ENCODE measurements around the gene HOXA3. TPM values are rescaled to one million over a fixed set of nuclear protein-coding genes. Genes with fewer than 3 reads are reported as not detected.

The HOXA3 gene
- total RNA-seq, 1 experiment from 2014 or later, result 12.0 TPM

- DNase-seq, result peak in 1 of 2 experiments; percentile 47
Observed at GRCh38 chr7:27111042-27111750, 41.2 kb downstream of the HOXA3 start.

DNA sequence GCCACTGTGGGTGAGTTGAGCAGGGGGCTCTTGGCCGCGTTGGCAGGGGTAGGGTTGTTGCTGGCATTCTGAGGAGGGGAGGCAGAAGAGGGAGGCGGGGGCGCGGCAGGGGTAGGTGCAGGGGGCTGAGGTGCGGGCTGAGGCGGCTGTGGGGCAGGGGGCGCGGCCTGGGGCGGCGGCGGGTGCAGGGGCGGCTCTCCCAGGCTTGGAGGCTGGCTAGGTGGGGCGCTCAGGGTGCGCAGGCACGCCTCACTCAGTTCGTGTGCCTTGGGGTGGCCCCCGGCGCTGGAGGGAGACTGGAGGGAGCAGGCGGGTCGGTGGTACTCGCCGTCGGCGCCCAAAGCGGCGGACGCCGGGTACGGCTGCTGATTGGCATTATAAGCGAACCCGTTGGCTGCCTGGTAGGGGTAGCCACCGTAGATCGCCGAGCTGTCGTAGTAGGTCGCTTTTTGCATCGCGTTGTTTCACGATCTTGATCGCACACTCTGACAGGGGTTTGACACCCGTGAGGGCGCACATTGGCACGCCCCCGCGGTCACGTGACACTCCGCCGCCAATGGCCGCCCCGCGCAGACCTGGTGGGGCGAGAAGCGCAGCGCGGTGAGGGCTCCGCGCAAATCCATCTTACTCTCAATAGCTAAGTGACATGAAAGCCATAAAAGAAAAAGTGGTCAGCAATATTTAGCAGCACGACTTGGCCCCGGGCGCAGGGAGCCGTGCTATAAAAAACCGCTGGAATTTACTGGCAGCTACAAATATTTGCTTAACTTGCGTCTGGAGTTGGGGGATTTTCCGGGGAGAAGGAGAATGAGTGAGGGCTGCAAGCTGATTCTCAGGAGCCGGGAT, 42.0 kb downstream of the HOXA3 start:
- Histone ChIP-seq H3K36me3 (peaks cover 30% of the 10 kb centered on the region), H3K4me1 (peaks cover 17% of the 10 kb centered on the region), H3K27ac (no peak overlapping the region), H3K4me3 (no peak overlapping the region), H3K9me3 (replicated peaks) (0 out of 2 replicates have a peak, but pooled peaks cover 2% of the 10 kb centered on the region), H3K27me3 (no peaks in the 10 kb centered on the region)
- no peak for DNase-seq

More at GRCh38 chr7:27111042-27111750, 41.2 kb downstream of the HOXA3 start:
- peak overlapping the region; percentile 99 for H3K4me3 ChIP-seq
- 0 out of 2 replicates have a peak, but pooled peaks cover 2% of the 10 kb centered on the region for H3K9me3 ChIP-seq (replicated peaks)
- no peaks in the 10 kb centered on the region for H3K27me3 ChIP-seq
- H3K27ac ChIP-seq, result no peak overlapping the region
- H3K36me3 ChIP-seq, result peaks cover 26% of the 10 kb centered on the region
- H3K4me1 ChIP-seq, result peaks cover 17% of the 10 kb centered on the region

GRCh38 chr7:27109466-27110185, 42.8 kb downstream of the HOXA3 start:
- H3K4me3 ChIP-seq, result no peak overlapping the region
- H3K9me3 ChIP-seq (replicated peaks), result 0 out of 2 replicates have a peak, but pooled peaks cover 2% of the 10 kb centered on the region
- DNase-seq, result no peak
- H3K27ac ChIP-seq, result no peak overlapping the region
- peaks cover 30% of the 10 kb centered on the region for H3K36me3 ChIP-seq
- no peaks in the 10 kb centered on the region for H3K27me3 ChIP-seq
- H3K4me1 ChIP-seq, result peaks cover 17% of the 10 kb centered on the region

DNA sequence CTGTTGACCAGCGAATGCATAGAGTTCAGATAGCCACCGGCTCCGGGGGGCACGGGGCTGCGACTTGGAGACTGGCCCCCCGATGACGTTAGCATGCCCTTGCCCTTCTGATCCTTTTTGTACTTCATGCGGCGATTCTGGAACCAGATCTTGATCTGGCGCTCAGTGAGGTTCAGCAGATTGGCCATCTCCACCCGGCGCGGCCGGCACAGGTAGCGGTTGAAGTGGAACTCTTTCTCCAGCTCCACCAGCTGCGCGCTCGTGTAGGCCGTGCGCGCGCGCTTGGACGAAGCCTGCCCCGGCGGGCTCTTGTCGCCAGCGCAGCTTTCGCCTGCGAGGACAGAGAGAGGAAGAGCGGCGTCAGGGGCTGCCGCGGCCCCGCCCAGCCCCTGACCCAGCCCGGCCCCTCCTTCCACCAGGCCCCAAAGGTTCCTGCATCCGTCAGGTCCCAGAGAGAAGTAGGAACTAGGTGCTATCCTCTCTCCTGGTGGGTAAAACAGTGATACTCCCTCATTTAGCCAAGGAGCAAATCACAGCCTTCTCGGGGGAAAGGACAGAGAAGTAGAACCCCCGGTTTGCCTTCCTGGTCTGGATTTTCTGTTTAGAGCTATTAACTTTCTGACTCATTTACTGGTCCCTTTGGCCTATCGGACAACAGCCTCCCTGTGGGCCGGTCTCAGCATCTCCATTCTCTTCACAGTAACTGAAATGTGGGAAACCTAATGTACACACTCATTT, 43.8 kb downstream of the HOXA3 start:
- Histone ChIP-seq H3K4me3 (no peak overlapping the region), H3K36me3 (peaks cover 30% of the 10 kb centered on the region), H3K9me3 (replicated peaks) (0 out of 2 replicates have a peak, but pooled peaks cover 2% of the 10 kb centered on the region), H3K27ac (no peak overlapping the region), H3K4me1 (peaks cover 17% of the 10 kb centered on the region), H3K27me3 (no peaks in the 10 kb centered on the region)
- no peak for DNase-seq

DNA sequence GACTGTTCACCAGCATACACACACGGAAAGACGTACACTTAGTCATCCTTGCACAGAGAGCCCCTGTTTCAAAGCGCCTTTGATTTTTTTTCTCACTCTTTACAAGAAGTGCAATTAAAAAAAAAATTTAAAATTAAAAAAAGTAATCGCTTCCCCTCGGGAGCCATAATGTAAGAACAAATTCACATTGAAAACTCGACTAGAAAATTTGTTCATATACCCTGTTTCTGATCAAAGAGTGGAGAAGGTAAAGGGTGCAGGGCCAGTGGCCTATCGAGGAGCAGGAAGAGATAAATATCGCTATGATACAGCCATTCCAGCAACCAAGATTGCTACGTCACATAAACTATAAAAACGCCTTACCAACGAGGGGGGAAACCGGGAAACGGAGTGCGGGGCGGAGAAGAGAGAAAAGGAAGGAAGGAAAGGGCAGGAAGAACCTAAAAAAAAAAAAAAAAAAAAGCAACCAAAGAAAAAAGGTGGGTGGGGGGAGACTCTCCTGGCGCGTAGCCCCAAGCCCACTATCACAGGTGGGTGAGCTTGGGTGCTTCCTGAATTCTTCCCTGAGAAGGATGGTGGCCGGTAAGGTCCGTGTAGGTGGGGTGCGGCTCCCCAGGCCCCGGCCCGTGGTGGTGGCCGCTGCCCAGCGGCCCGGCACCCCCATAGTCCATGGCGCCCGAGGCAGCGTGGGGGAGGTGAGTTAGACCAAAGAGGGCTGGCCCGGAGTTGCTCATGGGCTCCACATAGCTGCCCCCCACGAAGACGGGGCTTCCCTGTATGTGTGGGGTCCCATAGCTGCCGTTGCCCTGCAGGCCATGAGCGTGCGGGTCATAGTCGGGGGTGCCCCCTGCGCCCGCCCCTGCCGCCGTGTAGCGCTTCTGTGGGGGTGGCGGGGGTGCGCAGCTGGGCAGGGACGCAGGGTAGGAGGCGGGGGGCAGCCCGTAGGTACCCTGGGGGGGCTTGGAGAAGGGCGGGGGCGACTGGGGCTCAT, 44.7 kb downstream of the HOXA3 start:
- Histone ChIP-seq H3K36me3 (peaks cover 30% of the 10 kb centered on the region), H3K4me3 (no peak overlapping the region), H3K4me1 (peaks cover 17% of the 10 kb centered on the region), H3K9me3 (replicated peaks) (0 out of 2 replicates have a peak, but pooled peaks cover 2% of the 10 kb centered on the region), H3K27me3 (no peaks in the 10 kb centered on the region), H3K27ac (no peak overlapping the region)
- no peak for DNase-seq

DNA sequence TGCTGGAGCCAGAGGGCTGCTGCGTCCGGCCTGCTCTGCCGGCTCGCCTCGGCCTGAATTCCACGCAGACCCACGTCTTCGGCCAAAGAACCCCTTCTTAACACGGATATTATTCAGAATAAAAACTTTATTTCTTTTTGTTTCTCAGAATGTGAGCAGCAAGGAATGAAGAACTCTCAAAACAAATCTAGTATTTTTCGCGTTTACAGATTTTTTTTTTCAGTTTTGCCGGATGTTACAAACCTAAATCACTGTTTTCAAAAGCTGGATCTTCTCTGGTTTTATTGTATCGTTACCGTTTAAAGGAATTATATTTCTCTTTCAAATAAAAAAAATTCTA, 45.5 kb downstream of the HOXA3 start:
- no peak for DNase-seq
- peaks cover 13% of the 10 kb centered on the region for H3K4me1 ChIP-seq
- 0 out of 2 replicates have a peak, but pooled peaks cover 2% of the 10 kb centered on the region for H3K9me3 ChIP-seq (replicated peaks)
- H3K27me3 ChIP-seq, result no peaks in the 10 kb centered on the region
- H3K36me3 ChIP-seq, result peaks cover 30% of the 10 kb centered on the region
- no peak overlapping the region for H3K4me3 ChIP-seq
- H3K27ac ChIP-seq, result no peak overlapping the region

DNA sequence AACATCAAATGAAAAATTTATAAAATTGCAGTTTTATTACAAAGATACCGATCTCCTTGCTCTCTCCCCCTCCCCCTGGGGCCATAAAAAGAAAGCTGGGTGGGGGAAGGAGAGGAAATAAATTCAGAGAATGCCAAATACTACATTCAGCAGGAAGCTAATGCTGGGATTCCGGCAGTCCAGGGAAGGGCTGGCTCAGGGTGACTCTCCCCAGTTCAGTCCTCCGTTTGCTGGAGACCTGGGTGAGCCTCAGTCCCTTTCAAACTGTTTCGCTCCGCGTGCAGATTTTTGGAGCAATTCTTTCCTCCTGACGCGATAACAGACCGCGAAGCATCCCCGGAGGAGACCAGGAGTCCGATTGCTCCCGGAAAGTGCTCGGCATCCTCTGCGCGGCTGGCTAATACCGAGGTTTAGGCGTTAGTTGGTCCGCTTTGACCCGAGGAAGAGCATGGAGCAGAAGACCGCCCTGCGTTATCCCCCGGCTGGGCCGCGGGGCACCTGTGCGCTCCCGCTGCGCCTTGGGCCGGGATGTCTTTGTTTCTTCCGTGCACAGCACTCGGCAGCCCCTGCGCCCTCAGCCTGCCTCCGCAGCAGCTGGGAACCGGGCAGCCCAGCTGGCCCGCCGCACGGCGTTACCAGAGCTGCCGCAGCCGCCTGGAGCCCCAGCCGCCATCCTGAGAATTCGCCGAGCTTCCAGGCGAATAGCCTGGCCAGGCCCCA, 46.0 kb downstream of the HOXA3 start:
- peaks cover 8% of the 10 kb centered on the region for H3K4me1 ChIP-seq
- no peak overlapping the region for H3K4me3 ChIP-seq
- H3K9me3 ChIP-seq (replicated peaks), result 0 out of 2 replicates have a peak, but pooled peaks cover 2% of the 10 kb centered on the region
- no peak for DNase-seq
- no peak overlapping the region for H3K27ac ChIP-seq
- no peaks in the 10 kb centered on the region for H3K27me3 ChIP-seq
- peaks cover 30% of the 10 kb centered on the region for H3K36me3 ChIP-seq

DNA sequence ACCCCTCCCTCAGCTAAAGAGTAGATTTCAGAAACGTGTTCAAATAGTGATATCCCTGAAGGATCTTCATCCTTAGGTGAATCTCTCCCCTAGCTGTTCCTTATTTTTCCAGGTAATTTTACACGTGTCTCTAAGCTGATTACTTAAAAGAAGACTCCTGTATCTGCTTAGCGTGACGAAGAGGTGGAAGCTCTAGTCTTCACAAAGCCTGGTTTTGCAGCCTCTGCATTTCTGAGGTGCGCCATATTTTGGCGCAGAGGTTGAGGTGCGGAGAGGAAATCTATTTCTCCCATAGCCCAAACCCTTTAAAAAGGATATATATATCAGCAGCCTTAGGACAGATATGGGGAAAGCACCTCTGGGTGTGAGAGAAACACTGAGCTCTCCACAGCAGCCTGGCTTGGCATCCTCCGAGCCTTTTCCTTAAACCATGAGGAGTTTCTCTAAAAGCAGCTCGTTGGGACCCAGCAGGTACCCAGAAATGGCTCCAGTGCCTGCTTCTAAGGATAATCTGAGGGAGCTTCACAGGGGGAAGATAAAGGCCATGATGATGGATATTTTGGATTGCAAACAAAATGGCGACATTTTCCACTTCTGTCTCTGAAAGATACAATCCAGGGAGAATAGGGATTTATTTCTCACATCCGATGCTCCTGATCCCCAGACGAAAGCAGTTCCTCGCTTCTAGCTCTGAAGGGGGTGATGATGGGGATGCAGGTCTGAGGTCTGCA, 46.9 kb downstream of the HOXA3 start:
- H3K4me1 ChIP-seq, result no peaks in the 10 kb centered on the region
- no peaks in the 10 kb centered on the region for H3K27me3 ChIP-seq
- 0 out of 2 replicates have a peak, but pooled peaks cover 2% of the 10 kb centered on the region for H3K9me3 ChIP-seq (replicated peaks)
- peaks cover 30% of the 10 kb centered on the region for H3K36me3 ChIP-seq
- H3K27ac ChIP-seq, result no peak overlapping the region
- no peak for DNase-seq
- H3K4me3 ChIP-seq, result no peak overlapping the region

DNA sequence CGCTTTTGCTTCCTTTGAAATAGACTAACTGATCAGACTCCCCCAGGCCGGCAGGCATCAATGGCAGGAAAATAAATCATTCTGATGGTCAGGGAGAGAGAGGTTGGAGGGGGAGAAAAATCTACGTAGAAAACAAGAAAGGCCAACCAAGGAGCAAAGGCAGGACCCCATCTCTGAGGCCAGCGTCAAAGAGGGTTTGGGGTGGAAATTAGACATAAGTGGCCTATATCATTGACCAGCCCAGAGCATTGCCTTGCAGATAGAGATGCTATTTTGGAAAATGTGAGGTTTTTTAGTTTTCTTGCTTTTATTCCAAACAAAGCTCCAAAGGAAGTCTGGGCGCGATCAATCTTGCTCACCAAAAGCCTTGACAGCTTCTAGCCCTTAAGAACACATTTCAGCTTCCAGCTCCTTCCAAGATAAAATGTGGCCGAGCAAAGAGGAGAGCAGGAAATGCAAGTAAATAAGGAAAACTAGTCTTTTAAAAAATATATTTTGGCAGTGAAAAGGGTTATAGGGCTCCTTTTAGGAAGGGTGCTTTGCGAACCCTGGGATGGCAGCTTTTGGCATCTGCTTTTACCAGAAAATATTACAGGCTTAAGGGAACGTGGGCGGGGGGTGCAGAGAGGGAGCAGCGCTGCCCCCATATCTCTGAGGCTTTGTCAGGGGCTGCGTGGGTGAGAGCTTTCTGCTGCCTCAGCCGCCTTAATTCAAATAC, 47.9 kb downstream of the HOXA3 start:
- Histone ChIP-seq H3K4me3 (no peak overlapping the region), H3K9me3 (replicated peaks) (0 out of 2 replicates have a peak, but pooled peaks cover 2% of the 10 kb centered on the region), H3K4me1 (no peaks in the 10 kb centered on the region), H3K27me3 (no peaks in the 10 kb centered on the region), H3K27ac (no peak overlapping the region), H3K36me3 (peaks cover 28% of the 10 kb centered on the region)
- no peak for DNase-seq

GRCh38 chr7:27103489-27104226, 48.7 kb downstream of the HOXA3 start:
- Histone ChIP-seq H3K36me3 (peaks cover 26% of the 10 kb centered on the region), H3K4me1 (no peaks in the 10 kb centered on the region), H3K9me3 (replicated peaks) (0 out of 2 replicates have a peak, but pooled peaks cover 2% of the 10 kb centered on the region), H3K27ac (no peak overlapping the region), H3K27me3 (no peaks in the 10 kb centered on the region), H3K4me3 (no peak overlapping the region)
- DNase-seq, result no peak
